Measurements from ENCODE around the gene DLST. TPM values are rescaled to one million over a fixed set of nuclear protein-coding genes. Genes with fewer than 3 reads are reported as not detected.

Gene DLST
- polyA plus RNA-seq, 3 donors = 6.7 to 76.5 (median 7.3) TPM

DNA sequence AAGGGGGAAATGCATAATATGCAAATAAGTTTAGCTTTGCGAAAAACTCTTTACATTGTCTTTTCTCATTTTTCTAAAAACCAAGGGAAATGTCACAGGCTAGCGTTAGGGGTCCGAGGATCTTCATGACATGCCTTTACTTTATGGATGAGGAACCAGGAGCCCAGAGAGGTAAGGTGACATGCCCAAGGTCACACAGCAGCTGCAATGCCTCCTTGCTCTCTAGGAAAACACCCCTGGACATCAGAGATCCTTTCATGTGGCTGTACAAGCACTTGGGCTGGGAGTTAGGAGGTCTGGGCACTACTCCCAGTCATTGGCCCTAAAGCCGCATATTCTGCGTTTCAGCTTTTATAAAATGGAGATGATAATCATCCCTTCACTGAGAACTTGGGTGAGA lies 6.5 kb upstream of the DLST start:
- H2AFZ ChIP-seq (ENCODE audit: insufficient read depth, low read depth, low read length, poor library complexity, severe bottlenecking) = peak overlapping the region; percentile 75
- Mint-ChIP-seq H3K27me3 (ENCODE audit: low read depth in 3 of 3) (peaks cover 0 to 1% (median 1%) of the 10 kb centered on the region in 3 donors), H3K36me3 (no peaks in the 10 kb centered on the region), H3K4me1 (peaks cover 17% of the 10 kb centered on the region), H3K9me3 (no peaks in the 10 kb centered on the region), H3K4me3 (no peak overlapping the region), H3K27ac (peak overlapping the region in 1 of 7 donors; percentile 7)
- no CpG with 5 or more reads among the region's 5 CpGs for WGBS (ENCODE audit: insufficient coverage)
- no peaks in the 10 kb centered on the region for H3K9me3 ChIP-seq (replicated peaks in 1 of 2; ENCODE audit: control insufficient read depth in 1 of 2, insufficient read depth in 1 of 2, low read length in 2 of 2)
- H3K27ac ChIP-seq (ENCODE audit: low read depth in 1 of 2, low read length in 2 of 2) = no peak overlapping the region
- intact Hi-C loops (cut with micrococcal nuclease) = no loop called here
- no peak for DNase-seq
- no peaks in the 10 kb centered on the region for H4K20me1 ChIP-seq (ENCODE audit: insufficient read depth, low read length)
- H3K4me3 ChIP-seq (replicated peaks in 1 of 3; ENCODE audit: low read depth in 2 of 3, low read length in 3 of 3) = no peak overlapping the region
- H3K36me3 ChIP-seq (replicated peaks in 1 of 2; ENCODE audit: control insufficient read depth in 1 of 2, insufficient read depth in 2 of 2, low read length in 2 of 2) = no peaks in the 10 kb centered on the region
- no peaks in the 10 kb centered on the region for H3K27me3 ChIP-seq (ENCODE audit: control insufficient read depth in 2 of 2, insufficient read depth in 2 of 2, low read length in 2 of 2)
- H3K9ac ChIP-seq (ENCODE audit: insufficient read depth, low read length, poor library complexity, severe bottlenecking) = no peak overlapping the region
- no peaks in the 10 kb centered on the region for H3K79me2 ChIP-seq (ENCODE audit: insufficient read depth, low read length)
- no peak overlapping the region for H3K4me2 ChIP-seq (replicated peaks; ENCODE audit: extremely low read depth, low read length, poor library complexity, severe bottlenecking)
- peaks cover 12 to 15% of the 10 kb centered on the region in 2 donors for H3K4me1 ChIP-seq (ENCODE audit: control insufficient read depth in 1 of 2, insufficient read depth in 2 of 2, low read length in 2 of 2)
- TF ChIP-seq, protein P1, sequence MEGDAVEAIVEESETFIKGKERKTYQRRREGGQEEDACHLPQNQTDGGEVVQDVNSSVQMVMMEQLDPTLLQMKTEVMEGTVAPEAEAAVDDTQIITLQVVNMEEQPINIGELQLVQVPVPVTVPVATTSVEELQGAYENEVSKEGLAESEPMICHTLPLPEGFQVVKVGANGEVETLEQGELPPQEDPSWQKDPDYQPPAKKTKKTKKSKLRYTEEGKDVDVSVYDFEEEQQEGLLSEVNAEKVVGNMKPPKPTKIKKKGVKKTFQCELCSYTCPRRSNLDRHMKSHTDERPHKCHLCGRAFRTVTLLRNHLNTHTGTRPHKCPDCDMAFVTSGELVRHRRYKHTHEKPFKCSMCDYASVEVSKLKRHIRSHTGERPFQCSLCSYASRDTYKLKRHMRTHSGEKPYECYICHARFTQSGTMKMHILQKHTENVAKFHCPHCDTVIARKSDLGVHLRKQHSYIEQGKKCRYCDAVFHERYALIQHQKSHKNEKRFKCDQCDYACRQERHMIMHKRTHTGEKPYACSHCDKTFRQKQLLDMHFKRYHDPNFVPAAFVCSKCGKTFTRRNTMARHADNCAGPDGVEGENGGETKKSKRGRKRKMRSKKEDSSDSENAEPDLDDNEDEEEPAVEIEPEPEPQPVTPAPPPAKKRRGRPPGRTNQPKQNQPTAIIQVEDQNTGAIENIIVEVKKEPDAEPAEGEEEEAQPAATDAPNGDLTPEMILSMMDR (IDR thresholded peaks at IDR 0.05) = no peak

DNA sequence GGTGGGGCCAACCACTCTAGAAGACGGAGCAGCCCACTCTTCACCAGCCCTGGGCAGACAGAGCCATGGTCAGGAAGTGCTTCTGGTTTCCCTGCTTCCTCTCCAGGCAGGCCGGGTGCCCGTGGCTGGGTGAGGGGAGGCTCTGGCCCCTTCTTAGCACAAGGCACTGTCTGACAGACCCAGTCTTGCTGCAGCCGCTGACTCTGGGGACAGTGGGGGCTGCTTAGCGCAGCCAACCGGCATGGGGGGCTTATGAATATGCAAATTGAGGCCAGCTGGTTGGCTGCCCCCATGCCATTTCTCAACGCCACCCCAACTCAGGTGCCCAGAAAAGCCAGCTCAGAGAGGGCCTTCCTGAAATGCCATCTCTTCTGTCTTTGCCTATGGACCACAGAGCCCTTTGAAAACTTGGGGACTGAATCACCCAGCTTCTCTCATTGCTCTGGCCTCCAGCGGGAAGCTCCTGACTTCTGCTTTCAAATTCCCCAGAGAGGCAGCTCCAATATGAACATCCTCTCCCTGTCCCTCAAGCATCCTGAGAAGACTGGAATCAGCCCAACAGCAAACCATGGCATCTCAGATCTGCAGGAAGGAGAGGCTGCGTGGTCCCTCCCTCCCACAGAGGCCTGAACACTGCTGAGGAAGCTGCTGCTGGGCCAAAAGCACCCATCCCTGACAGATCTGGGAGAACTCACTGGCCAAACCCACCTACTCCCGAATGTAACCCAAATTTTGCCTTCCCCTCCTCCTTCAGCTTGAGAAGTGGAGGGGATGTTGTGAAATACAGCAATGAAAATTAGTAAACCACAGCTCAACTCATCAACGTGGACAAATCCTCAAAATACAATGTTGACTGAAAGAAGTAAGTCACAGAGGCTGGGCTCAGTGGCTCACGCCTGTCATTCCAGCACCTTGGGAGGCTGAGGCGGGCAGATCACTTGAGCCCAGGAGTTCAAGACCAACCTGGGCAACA lies 5.5 kb upstream of the DLST start, which contains the start of gene PROX2:
Gene PROX2 (minus strand): TSS at position 205 of the 973 bp plus-strand sequence. CDS start 12,311 bp downstream, outside the sequence.
- no peak within 1 kb of the TSS for H3K27ac ChIP-seq (ENCODE audit: low read depth in 1 of 2, low read length in 2 of 2)
- no peaks in the 10 kb centered on the region for H4K20me1 ChIP-seq (ENCODE audit: insufficient read depth, low read length)
- peak in 2 of 3 donors; percentile 37 to 55 for DNase-seq
- H3K4me1 ChIP-seq (ENCODE audit: control insufficient read depth in 1 of 2, insufficient read depth in 2 of 2, low read length in 2 of 2) = peaks cover 17 to 21% of the 10 kb centered on the region in 2 donors
- 4% methylated on average over 4 of the region's 13 CpGs for WGBS (ENCODE audit: insufficient coverage)
- peaks cover under 1% of the 10 kb centered on the region for H3K79me2 ChIP-seq (ENCODE audit: insufficient read depth, low read length)
- H3K27me3 ChIP-seq (ENCODE audit: control insufficient read depth in 2 of 2, insufficient read depth in 2 of 2, low read length in 2 of 2) = no peaks in the 10 kb centered on the region
- no peaks in the 10 kb centered on the region for H3K9me3 ChIP-seq (replicated peaks in 1 of 2; ENCODE audit: control insufficient read depth in 1 of 2, insufficient read depth in 1 of 2, low read length in 2 of 2)
- H3K4me2 ChIP-seq (replicated peaks; ENCODE audit: extremely low read depth, low read length, poor library complexity, severe bottlenecking) = peak within 1 kb of the TSS; percentile 61
- intact Hi-C loops (cut with micrococcal nuclease) = no loop called here
- TF ChIP-seq, protein P1 (IDR thresholded peaks at IDR 0.05) = no peak
- H3K4me3 ChIP-seq (replicated peaks in 1 of 3; ENCODE audit: low read depth in 2 of 3, low read length in 3 of 3) = peak within 1 kb of the TSS in 1 of 3 experiments; percentile 51
- peak within 1 kb of the TSS in 1 of 2 donors; percentile 67 for H3K4me3 Mint-ChIP-seq
- no peaks in the 10 kb centered on the region for H3K36me3 ChIP-seq (replicated peaks in 1 of 2; ENCODE audit: control insufficient read depth in 1 of 2, insufficient read depth in 2 of 2, low read length in 2 of 2)
- no peaks in the 10 kb centered on the region for H3K9me3 Mint-ChIP-seq
- H3K9ac ChIP-seq (ENCODE audit: insufficient read depth, low read length, poor library complexity, severe bottlenecking) = peak within 1 kb of the TSS; percentile 23
- no peaks in the 10 kb centered on the region for H3K36me3 Mint-ChIP-seq
- H3K27ac Mint-ChIP-seq = peak within 1 kb of the TSS in 2 of 7 donors; percentile 22 to 44
- peak within 1 kb of the TSS; percentile 75 for H2AFZ ChIP-seq (ENCODE audit: insufficient read depth, low read depth, low read length, poor library complexity, severe bottlenecking)
- peaks cover 0 to 1% (median 1%) of the 10 kb centered on the region in 3 donors for H3K27me3 Mint-ChIP-seq (ENCODE audit: low read depth in 3 of 3)
- H3K4me1 Mint-ChIP-seq = peaks cover 22% of the 10 kb centered on the region
